H1 (cell line): ENCODE measurements around the gene GPR162. TPM values are rescaled to one million over a fixed set of nuclear protein-coding genes. Genes with fewer than 3 reads are reported as not detected.
A peak's percentile ranks its signal among the peaks of the same experiment; 100 is the strongest.

Source experiments
- CTCF ChIA-PET: fragments of 300-600 bp; sonication (Branson Sonifier 250); formaldehyde crosslinking; loops from one replicate; lab custom pipeline; 2021; ENCODE audit not compliant: partially characterized antibody; lab: Charles Lee
- POLR2A ChIA-PET: fragments of 300-600 bp; sonication (Branson Sonifier 250); formaldehyde crosslinking; loops from one replicate; lab custom pipeline; 2021; ENCODE audit warnings: inconsistent platforms; ENCODE audit not compliant: partially characterized antibody; lab: Charles Lee
- DNase-seq, 2 experiments: peaks; one replicate each; pipeline versions ENCODE4 v3.0.0 to v3.0.0-alpha.2; 2010 to 2022; ENCODE audit warnings: low spot score in 2 of 2, low read depth in 1 of 2, mixed read lengths in 1 of 2
- FAIRE-seq: peaks from 2 replicates; lab custom pipeline; 2011; peaks lifted over from hg19 to GRCh38; lab: Jason Lieb, UNC
- H2AFZ ChIP-seq: 2 replicates; pipeline ENCODE4 v1.8.1; 2012; ENCODE audit warnings: low read length, inconsistent platforms
- H2AK5ac ChIP-seq: 2 replicates; pipeline ENCODE4 v1.6.1; 2013; ENCODE audit warnings: low read depth, low read length
- H2BK120ac ChIP-seq: replicated peaks from 2 replicates; pipeline ENCODE3; 2013; ENCODE audit warnings: low read depth, low read length, inconsistent platforms
- H2BK12ac ChIP-seq: 2 replicates; pipeline ENCODE4 v1.6.1; 2013; ENCODE audit warnings: low read depth, low read length
- H2BK15ac ChIP-seq: 2 replicates; pipeline ENCODE4 v1.6.1; 2013; ENCODE audit warnings: low read length
- H2BK20ac ChIP-seq: 2 replicates; pipeline ENCODE4 v1.6.1; 2013; ENCODE audit warnings: low read length
- H2BK5ac ChIP-seq: 2 replicates; pipeline ENCODE4 v1.6.1; 2013; ENCODE audit warnings: low read depth, low read length
- H3K14ac ChIP-seq: 2 replicates; pipeline ENCODE4 v1.6.1; 2013; ENCODE audit warnings: inconsistent platforms; ENCODE audit not compliant: insufficient read length
- H3K18ac ChIP-seq: 2 replicates; pipeline ENCODE4 v1.6.1; 2013; ENCODE audit warnings: low read length; ENCODE audit errors: extremely low read depth
- H3K23ac ChIP-seq: 2 replicates; pipeline ENCODE4 v1.6.1; 2013; ENCODE audit warnings: inconsistent platforms; ENCODE audit not compliant: insufficient read length
- H3K23me2 ChIP-seq: 2 replicates; pipeline ENCODE4 v1.6.1; 2013; ENCODE audit warnings: low read depth, low read length
- H3K27ac ChIP-seq: 2 replicates; pipeline ENCODE4 v1.6.1; 2011; ENCODE audit warnings: low read depth, low read length, inconsistent platforms
- H3K27me3 ChIP-seq, 4 experiments: replicated peaks in 1 of 4; 1 replicate in 1 of 4; 2 replicates in 3 of 4; pipeline versions ENCODE4 v1.6.1 to v1.8.1; 2011 to 2013; ENCODE audit warnings: low read length in 3 of 4, mild to moderate bottlenecking in 3 of 4, inconsistent platforms in 2 of 4, mixed read lengths in 2 of 4, moderate library complexity in 1 of 4; ENCODE audit not compliant: control insufficient read depth in 3 of 4, insufficient read depth in 3 of 4; ENCODE audit errors: extremely low read depth in 1 of 4
- H3K36me3 ChIP-seq, 4 experiments: 2 replicates each; pipeline versions ENCODE4 v1.6.1 to v1.8.1; 2011 to 2013; ENCODE audit warnings: mild to moderate bottlenecking in 4 of 4, low read length in 3 of 4, moderate library complexity in 2 of 4, control low read depth in 1 of 4, inconsistent platforms in 1 of 4; ENCODE audit not compliant: insufficient read depth in 4 of 4, control insufficient read depth in 2 of 4
- H3K4ac ChIP-seq: replicated peaks from 2 replicates; pipeline ENCODE3; 2013; ENCODE audit warnings: low read length, low read depth, mixed read lengths, inconsistent platforms; ENCODE audit not compliant: insufficient read length
- H3K4me1 ChIP-seq, 4 experiments: replicated peaks in 1 of 4; 1 replicate in 1 of 4; 2 replicates in 3 of 4; pipeline versions ENCODE4 v1.6.1 to v1.8.1; 2011 to 2013; ENCODE audit warnings: low read length in 3 of 4, inconsistent platforms in 2 of 4, mixed read lengths in 1 of 4; ENCODE audit not compliant: insufficient read depth in 4 of 4, control insufficient read depth in 3 of 4
- H3K4me2 ChIP-seq, 2 experiments: 2 replicates each; pipeline versions ENCODE4 v1.6.1 to v1.8.1; 2011 to 2013; ENCODE audit warnings: low read depth in 2 of 2, low read length in 2 of 2, control low read depth in 1 of 2, inconsistent platforms in 1 of 2, mild to moderate bottlenecking in 1 of 2; ENCODE audit not compliant: insufficient read depth in 1 of 2
- H3K4me3 ChIP-seq, 4 experiments: fragments of 200-600, 300-600 bp in 1 of 4; sonication (generic), shearing (Covaris generic), sonication (Bioruptor Twin) in 1 of 4; 2 replicates each; pipeline versions ENCODE4 v1.5.1 to v1.8.1; 2011 to 2016; ENCODE audit warnings: low read length in 4 of 4, low read depth in 3 of 4, control low read depth in 2 of 4, inconsistent platforms in 2 of 4, mild to moderate bottlenecking in 2 of 4, mixed read lengths in 1 of 4, moderate library complexity in 1 of 4; ENCODE audit not compliant: insufficient read depth in 2 of 4; ENCODE audit errors: extremely low read depth in 1 of 4
- H3K56ac ChIP-seq: replicated peaks from 2 replicates; pipeline ENCODE3; 2013; ENCODE audit warnings: low read depth, mild to moderate bottlenecking, mixed read lengths, low read length, inconsistent platforms; ENCODE audit not compliant: insufficient read length
- H3K79me1 ChIP-seq: 2 replicates; pipeline ENCODE4 v1.6.1; 2013; ENCODE audit warnings: low read depth, low read length, control low read depth
- H3K79me2 ChIP-seq, 2 experiments: 2 replicates each; pipeline versions ENCODE4 v1.6.1 to v1.8.1; 2012 to 2013; ENCODE audit warnings: low read length in 2 of 2, mild to moderate bottlenecking in 2 of 2, inconsistent platforms in 1 of 2; ENCODE audit not compliant: insufficient read depth in 2 of 2, control insufficient read depth in 1 of 2
- H3K9ac ChIP-seq, 4 experiments: replicated peaks in 1 of 4; 1 replicate in 1 of 4; 2 replicates in 3 of 4; pipeline versions ENCODE4 v1.6.1 to v1.8.1; 2011 to 2013; ENCODE audit warnings: low read depth in 3 of 4, low read length in 3 of 4, control low read depth in 2 of 4, mild to moderate bottlenecking in 2 of 4, moderate library complexity in 2 of 4, inconsistent platforms in 1 of 4; ENCODE audit errors: extremely low read depth in 1 of 4
- H3K9me3 ChIP-seq, 2 experiments: 2 replicates each; pipeline versions ENCODE4 v1.6.1 to v1.8.1; 2012 to 2013; ENCODE audit warnings: mild to moderate bottlenecking in 2 of 2, moderate library complexity in 2 of 2, control low read depth in 1 of 2, inconsistent platforms in 1 of 2, low read depth in 1 of 2, low read length in 1 of 2, mixed read lengths in 1 of 2; ENCODE audit not compliant: insufficient read depth in 2 of 2
- H4K20me1 ChIP-seq, 2 experiments: replicated peaks in 1 of 2; 2 replicates each; pipeline versions ENCODE3 to v1.8.1; 2011 to 2013; ENCODE audit warnings: inconsistent platforms in 2 of 2, low read length in 2 of 2, mild to moderate bottlenecking in 1 of 2; ENCODE audit not compliant: insufficient read depth in 2 of 2, control insufficient read depth in 1 of 2
- H4K5ac ChIP-seq: 2 replicates; pipeline ENCODE4 v1.6.1; 2013; ENCODE audit warnings: low read length, low read depth, mixed read lengths, inconsistent platforms; ENCODE audit not compliant: insufficient read length
- H4K8ac ChIP-seq: 2 replicates; pipeline ENCODE4 v1.8.0; 2013; ENCODE audit warnings: mild to moderate bottlenecking, moderate library complexity, low read length, inconsistent platforms; ENCODE audit not compliant: insufficient read depth; ENCODE audit errors: extremely low read depth
- H4K91ac ChIP-seq: replicated peaks from 2 replicates; pipeline ENCODE3; 2013; ENCODE audit warnings: low read length, mixed read lengths, inconsistent platforms; ENCODE audit not compliant: insufficient read length
- TAF1 ChIP-seq: IDR thresholded peaks from 2 replicates; pipeline ENCODE4 v1.6.1; 2011; ENCODE audit warnings: mild to moderate bottlenecking, low read depth, low read length
- YY1 ChIP-seq: IDR thresholded peaks from 2 replicates; pipeline ENCODE4 v1.6.1; 2011; ENCODE audit warnings: low read depth, mild to moderate bottlenecking, low read length
- WGBS, 2 experiments: shearing (Covaris generic) in 1 of 2; methylation state at CpG; one replicate each; pipeline versions ENCODE4 v1.1.6 to v1.1.7; 2013 to 2015; ENCODE audit warnings: low lambda C conversion rate in 2 of 2, mixed read lengths in 2 of 2, inconsistent platforms in 1 of 2, low coverage in 1 of 2, missing lambda C conversion rate in 1 of 2; ENCODE audit not compliant: insufficient replicate concordance in 2 of 2, insufficient coverage in 1 of 2, insufficient read length in 1 of 2; ENCODE audit errors: extremely low coverage in 1 of 2, missing lambda C conversion rate in 1 of 2; 5-methylcytosine and 5-hydroxymethylcytosine counted together
- polyA plus RNA-seq, 7 experiments: library from polyadenylated mRNA; depleted of rRNA in 3 of 7; stranded (reverse) in 5 of 7; unstranded in 2 of 7; fragments of >200 nt in 5 of 7; fragments of 200-250 nt in 2 of 7; gene quantifications; 1 replicate in 5 of 7; 2 replicates in 1 of 7; 4 replicates in 1 of 7; pipeline versions ENCODE4 v1.2.1 to v1.2.3, GENCODE V29; 2011 to 2013; ENCODE audit warnings: missing spikeins in 2 of 7, mixed read lengths in 2 of 7
- total RNA-seq: library from RNA; stranded (reverse); fragmentation: NEBNext Ultra II Directional; extraction: Animal tissue kit (Norgen Biotek cat#: 25700); gene quantifications from 2 replicates; pipeline ENCODE4 v1.2.1, GENCODE V29; 2021

The GPR162 gene
- total and polyA plus RNA-seq, 2 of the 8 experiments (the other 6 are each of a cell fraction or from before 2014, with no cell fraction given) = 7.3 to 8.8 TPM

DNA sequence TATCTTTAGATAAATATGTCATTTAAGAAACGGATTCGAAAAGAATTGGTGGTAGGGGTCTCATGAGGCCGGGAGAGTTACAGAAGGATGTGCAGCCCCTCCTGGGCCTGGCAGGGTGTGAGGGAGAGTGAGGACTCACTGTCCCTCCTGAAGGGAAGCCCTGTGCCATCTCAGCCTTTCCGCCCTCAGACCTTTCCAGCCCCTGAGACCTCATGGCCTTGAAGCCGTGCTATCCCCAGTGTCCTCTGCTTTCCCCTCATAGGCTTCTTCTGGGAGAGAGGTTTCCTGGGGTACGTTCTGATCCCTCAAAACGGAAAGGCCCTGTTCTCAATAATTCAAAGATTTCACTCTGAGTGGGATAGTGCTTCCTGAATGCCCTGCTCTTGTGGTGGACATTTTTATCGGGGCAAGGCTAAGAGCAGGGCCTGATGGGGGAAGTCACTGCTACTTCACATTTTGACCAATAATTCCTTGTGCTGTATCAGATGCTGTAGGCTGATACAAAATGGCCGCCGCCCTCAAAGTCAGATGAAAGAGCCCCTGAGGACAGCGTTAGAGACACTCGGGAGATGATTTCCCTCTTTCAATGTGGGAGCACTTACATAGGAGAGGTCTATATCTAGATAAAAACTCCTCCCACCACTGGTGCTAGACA, 31.0 kb upstream of the GPR162 start:
- Histone ChIP-seq H2BK15ac (no peak overlapping the region), H2BK120ac (no peak overlapping the region), H2AFZ (peak overlapping the region; percentile 25; the same call in 1 of the 2 replicates), H3K4me3 (no peak overlapping the region), H3K4ac (no peak overlapping the region), H4K20me1 (no peaks in the 10 kb centered on the region), H4K91ac (no peak overlapping the region), H3K18ac (no peak overlapping the region), H2AK5ac (no peak overlapping the region), H3K23me2 (no peaks in the 10 kb centered on the region), H3K79me1 (no peaks in the 10 kb centered on the region), H3K79me2 (no peaks in the 10 kb centered on the region), H3K4me1 (peaks cover 4 to 13% (median 6%) of the 10 kb centered on the region in 4 experiments; a peak in 6 of 7 replicates), H2BK20ac (no peak overlapping the region), H3K9ac (no peak overlapping the region), H3K27ac (no peak overlapping the region), H3K27me3 (no peaks in the 10 kb centered on the region), H3K4me2 (no peak overlapping the region), H3K23ac (no peak overlapping the region), H2BK5ac (no peak overlapping the region), H3K14ac (no peak overlapping the region), H3K9me3 (no peaks in the 10 kb centered on the region), H3K56ac (no peak overlapping the region), H4K8ac (no peak overlapping the region; the same call in 1 of the 2 replicates), H2BK12ac (no peak overlapping the region), H4K5ac (no peak overlapping the region), H3K36me3 (no peaks in the 10 kb centered on the region)
- POLR2A ChIA-PET = interaction anchor here (2.4 kb wide), 1 partner anchor 25 kb away, joined by 13 read pairs; the partner anchor contains the start of gene PTMS
- FAIRE-seq (no peak), DNase-seq (no peak)
- TF ChIP-seq YY1 (peak; percentile 88), TAF1 (no peak)
- 87% methylated on average over 12 of the region's 12 CpGs; no CpG with 5 or more reads in 1 of the 2 experiments for WGBS, 2 experiments
- CTCF ChIA-PET = interaction anchor here (1.9 to 29.6 kb wide), 4 partner anchors 8 to 39 kb away, joined by 7 to 532 read pairs (median 23); partner anchors contain the start of genes GNB3, GPR162, MLF2 and P3H3
